SK-N-SH (cell line): ENCODE data around the gene SPATA3. TPM values are rescaled to one million over a fixed set of nuclear protein-coding genes. Genes with fewer than 3 reads are reported as not detected.

ENCODE experiments used
- CTCF ChIA-PET: fragments of 300-600, 350-600 bp; formaldehyde crosslinking; extraction: SDS; loops from one replicate; lab custom pipeline; 2021; lab: Yijun Ruan, JAX
- POLR2A ChIA-PET: fragments of 350-600 bp; sonication (Branson Sonifier 250); formaldehyde crosslinking; extraction: SDS; loops from one replicate; lab custom pipeline; 2020; ENCODE audit warnings: antibody characterized with exemption, inconsistent platforms; lab: Yijun Ruan, JAX
- DNase-seq: peaks from one replicate; pipeline ENCODE4 v3.0.0; 2012
- H2AFZ ChIP-seq: fragments of 200-600 bp; sonication (generic); 2 replicates; pipeline ENCODE4 v1.8.1; 2016; ENCODE audit warnings: antibody characterized with exemption, mild to moderate bottlenecking, low read depth
- H3F3A ChIP-seq: fragments of 200-600 bp; sonication (generic); replicated peaks from 2 replicates; pipeline ENCODE3; 2016; ENCODE audit warnings: antibody characterized with exemption, mild to moderate bottlenecking; ENCODE audit not compliant: insufficient read depth
- H3K27ac ChIP-seq, 2 experiments: fragments of 200-500 bp in 1 of 2; fragments of 200-600 bp in 1 of 2; sonication (Bioruptor generic) in 1 of 2; sonication (generic), shearing (Covaris generic) in 1 of 2; 2 replicates each; pipeline versions ENCODE4 v1.5.1 to v1.6.1; 2014 to 2016; ENCODE audit warnings: low read depth in 2 of 2, inconsistent platforms in 1 of 2, low read length in 1 of 2, mild to moderate bottlenecking in 1 of 2, mixed read lengths in 1 of 2
- H3K27me3 ChIP-seq: fragments of 200-600 bp; sonication (generic), shearing (Covaris generic); 2 replicates; pipeline ENCODE4 v1.6.1; 2016; ENCODE audit warnings: mixed run types; ENCODE audit not compliant: insufficient read depth
- H3K36me3 ChIP-seq, 2 experiments: fragments of 200-500 bp in 1 of 2; fragments of 200-600 bp in 1 of 2; sonication (Bioruptor generic) in 1 of 2; sonication (generic) in 1 of 2; replicated peaks in 1 of 2; 2 replicates each; pipeline versions ENCODE3 to v1.5.1; 2014 to 2016; ENCODE audit warnings: low read length in 1 of 2, mild to moderate bottlenecking in 1 of 2; ENCODE audit not compliant: insufficient read depth in 2 of 2, control insufficient read depth in 1 of 2
- H3K4me1 ChIP-seq, 2 experiments: fragments of 200-500 bp in 1 of 2; fragments of 200-600 bp in 1 of 2; sonication (Bioruptor generic) in 1 of 2; sonication (generic), shearing (Covaris generic) in 1 of 2; 2 replicates each; pipeline versions ENCODE4 v1.5.1 to v1.6.1; 2014 to 2016; ENCODE audit warnings: low read depth in 1 of 2, low read length in 1 of 2, mixed run types in 1 of 2; ENCODE audit not compliant: insufficient read depth in 2 of 2, control insufficient read depth in 1 of 2
- H3K4me2 ChIP-seq: fragments of 200-600 bp; sonication (generic), shearing (Covaris generic); 2 replicates; pipeline ENCODE4 v1.6.1; 2017; ENCODE audit warnings: mixed run types
- H3K4me3 ChIP-seq, 2 experiments: fragments of 200-500 bp in 1 of 2; fragments of 200-600 bp in 1 of 2; sonication (Bioruptor generic) in 1 of 2; sonication (generic), shearing (Covaris generic) in 1 of 2; 2 replicates each; pipeline versions ENCODE4 v1.5.1 to v1.8.1; 2014 to 2016; ENCODE audit warnings: low read depth in 2 of 2, inconsistent platforms in 1 of 2, low read length in 1 of 2, mild to moderate bottlenecking in 1 of 2, mixed read lengths in 1 of 2, moderate library complexity in 1 of 2
- H3K79me2 ChIP-seq: fragments of 200-600 bp; sonication (generic); 2 replicates; pipeline ENCODE4 v1.8.1; 2017; ENCODE audit warnings: mild to moderate bottlenecking; ENCODE audit not compliant: insufficient read depth
- H3K9ac ChIP-seq: fragments of 200-600 bp; sonication (generic); 2 replicates; pipeline ENCODE4 v1.6.1; 2017; ENCODE audit warnings: mixed run types
- H3K9me2 ChIP-seq: fragments of 200-600 bp; sonication (generic); 2 replicates; pipeline ENCODE4 v1.6.1; 2017; ENCODE audit warnings: mixed run types
- H3K9me3 ChIP-seq: fragments of 200-600 bp; sonication (generic); 2 replicates; pipeline ENCODE4 v1.6.1; 2017; ENCODE audit warnings: mixed run types, mild to moderate bottlenecking, moderate library complexity
- H4K20me1 ChIP-seq: fragments of 200-600 bp; sonication (generic); 2 replicates; pipeline ENCODE4 v1.6.1; 2017; ENCODE audit warnings: mild to moderate bottlenecking, mixed run types; ENCODE audit not compliant: insufficient read depth
- ELF1 ChIP-seq: IDR thresholded peaks from 2 replicates; pipeline ENCODE4 v1.4.0; 2012
- FOSL2 ChIP-seq: IDR thresholded peaks from 2 replicates; pipeline ENCODE4 v1.4.0; 2012; ENCODE audit warnings: low read depth, mild to moderate bottlenecking, moderate library complexity, borderline replicate concordance
- FOXJ3 ChIP-seq: sonication (generic); formaldehyde crosslinking; IDR thresholded peaks from 2 replicates; pipeline ENCODE4 v1.5.1; 2020; ENCODE audit warnings: mild to moderate bottlenecking, missing genetic modification reagents
- MEF2A ChIP-seq: IDR thresholded peaks from 2 replicates; pipeline ENCODE4 v1.4.0; 2012; ENCODE audit warnings: low read depth, borderline replicate concordance
- MXI1 ChIP-seq: IDR thresholded peaks from 2 replicates; pipeline ENCODE4 v1.6.1; 2012; ENCODE audit warnings: mild to moderate bottlenecking, low read depth, low read length, improper control_type of control experiment
- NFIC ChIP-seq: IDR thresholded peaks from 2 replicates; pipeline ENCODE4 v1.4.0; 2012; ENCODE audit warnings: borderline replicate concordance
- POLR2AphosphoS5 ChIP-seq: IDR thresholded peaks from 2 replicates; pipeline ENCODE4 v1.6.1; 2012; ENCODE audit warnings: low read depth, low read length
- RXRA ChIP-seq: IDR thresholded peaks from 2 replicates; pipeline ENCODE4 v1.4.0; 2012; ENCODE audit warnings: low read depth, mild to moderate bottlenecking, borderline replicate concordance
- SIN3A ChIP-seq: IDR thresholded peaks from 2 replicates; pipeline ENCODE4 v1.6.1; 2012; ENCODE audit warnings: low read depth, mild to moderate bottlenecking, low read length, moderate library complexity, borderline replicate concordance
- TCF12 ChIP-seq: IDR thresholded peaks from 2 replicates; pipeline ENCODE4 v1.4.0; 2012
- YY1 ChIP-seq: IDR thresholded peaks from 2 replicates; pipeline ENCODE4 v1.4.0; 2012; ENCODE audit warnings: low read depth, mild to moderate bottlenecking
- WGBS: methylation state at CpG from one replicate; pipeline ENCODE4 v1.1.6; 2017; ENCODE audit warnings: low lambda C conversion rate; 5-methylcytosine and 5-hydroxymethylcytosine counted together
- polyA plus RNA-seq, 3 experiments: library from polyadenylated mRNA; depleted of rRNA; stranded (reverse); fragments of >200 nt; gene quantifications; 2 replicates each; pipeline ENCODE4 v1.2.3, GENCODE V29; 2012
- TF ChIP-seq, protein P1 (sequence below): IDR thresholded peaks from 2 replicates; pipeline ENCODE4; 2012
- TF ChIP-seq, protein P2 (sequence below): fragments of 150-350 bp; IDR thresholded peaks from 2 replicates; pipeline ENCODE4 v1.6.1; 2016; ENCODE audit warnings: mild to moderate bottlenecking, low read depth, low read length
- TF ChIP-seq, protein P3 (sequence below): fragments of 150-350 bp; IDR thresholded peaks from 2 replicates; pipeline ENCODE4 v1.6.1; 2017; ENCODE audit warnings: antibody characterized with exemption, low read length, low read depth, borderline replicate concordance

Gene SPATA3
- polyA plus RNA-seq, 1 of the 3 experiments (the other 2 are of a cell fraction), result not detected

DNA sequence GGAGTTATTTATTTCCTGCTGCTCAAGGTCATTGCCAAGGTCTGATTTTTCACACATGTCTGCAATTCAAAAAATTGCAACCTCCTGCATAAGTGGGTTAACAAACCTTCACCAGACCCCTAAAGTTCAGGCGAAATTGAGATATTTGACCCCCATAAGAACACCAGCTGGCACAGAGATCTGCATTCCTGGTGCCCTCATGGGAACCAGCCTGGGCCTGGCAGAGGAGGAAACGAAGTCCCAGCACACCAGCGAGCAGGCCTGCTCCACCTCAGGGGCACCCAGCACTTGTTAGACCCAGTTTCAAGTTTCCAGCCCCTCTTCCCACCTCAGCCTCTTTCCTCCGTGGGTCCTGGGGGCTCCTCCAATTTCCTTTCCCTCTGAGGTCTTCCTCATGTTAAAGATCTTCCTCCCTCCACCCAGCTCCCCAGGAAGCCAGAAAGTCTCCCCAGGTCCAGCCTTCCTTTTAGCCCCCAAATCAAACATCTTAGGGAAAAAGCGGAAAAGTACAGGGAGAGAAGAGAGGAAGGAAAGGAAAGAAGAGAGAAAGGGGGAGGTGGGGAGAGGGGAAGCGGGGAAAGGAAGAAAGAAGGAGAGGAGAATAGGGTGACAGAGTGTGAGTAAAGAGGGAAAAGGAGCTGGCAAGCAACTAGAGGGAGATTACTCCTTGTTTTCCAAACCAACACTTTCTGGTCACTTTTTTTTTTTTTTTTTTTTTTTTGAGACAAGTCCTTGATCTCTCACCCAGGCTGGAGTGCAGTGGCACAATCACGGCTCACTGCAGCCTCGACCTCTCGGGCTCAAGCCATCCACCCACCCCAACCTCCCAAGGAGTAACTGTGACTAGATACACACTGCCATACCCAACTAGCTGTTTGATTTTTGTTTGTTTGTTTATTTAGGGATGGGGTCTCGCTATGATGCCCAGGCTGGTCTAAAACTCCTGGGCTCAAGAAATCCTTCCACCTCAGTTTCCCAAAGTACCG, 37.5 kb downstream of the SPATA3 start:
- H3K27ac ChIP-seq, result no peak overlapping the region
- no peak overlapping the region for H3K9ac ChIP-seq
- no peaks in the 10 kb centered on the region for H4K20me1 ChIP-seq
- H3K4me2 ChIP-seq, result no peak overlapping the region
- TF ChIP-seq YY1, result no peak
- TF ChIP-seq, protein P1, sequence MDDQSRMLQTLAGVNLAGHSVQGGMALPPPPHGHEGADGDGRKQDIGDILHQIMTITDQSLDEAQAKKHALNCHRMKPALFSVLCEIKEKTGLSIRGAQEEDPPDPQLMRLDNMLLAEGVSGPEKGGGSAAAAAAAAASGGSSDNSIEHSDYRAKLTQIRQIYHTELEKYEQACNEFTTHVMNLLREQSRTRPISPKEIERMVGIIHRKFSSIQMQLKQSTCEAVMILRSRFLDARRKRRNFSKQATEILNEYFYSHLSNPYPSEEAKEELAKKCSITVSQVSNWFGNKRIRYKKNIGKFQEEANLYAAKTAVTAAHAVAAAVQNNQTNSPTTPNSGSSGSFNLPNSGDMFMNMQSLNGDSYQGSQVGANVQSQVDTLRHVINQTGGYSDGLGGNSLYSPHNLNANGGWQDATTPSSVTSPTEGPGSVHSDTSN, result no peak
- no peak for TF ChIP-seq MXI1
- no peak for TF ChIP-seq FOXJ3
- no peak for TF ChIP-seq SIN3A
- no peak for DNase-seq
- H3K9me3 ChIP-seq, result no peaks in the 10 kb centered on the region
- peaks cover 0 to 4% of the 10 kb centered on the region in 2 experiments; a peak in 1 of 4 replicates for H3K4me1 ChIP-seq
- WGBS, result 36% methylated on average over 11 of the region's 11 CpGs
- no peaks in the 10 kb centered on the region for H3K79me2 ChIP-seq
- H2AFZ ChIP-seq, result no peak overlapping the region
- H3K9me2 ChIP-seq, result no peaks in the 10 kb centered on the region
- H3K36me3 ChIP-seq, result no peaks in the 10 kb centered on the region
- POLR2A ChIA-PET, result no interaction called here
- CTCF ChIA-PET, result interaction anchor here (0.7 kb wide), 1 partner anchor 25 kb away, joined by 3 read pairs; no protein-coding TSS in a partner anchor
- H3K4me3 ChIP-seq, result no peak overlapping the region
- H3K27me3 ChIP-seq, result peaks cover 30% of the 10 kb centered on the region
- no peaks in the 10 kb centered on the region for H3F3A ChIP-seq

DNA sequence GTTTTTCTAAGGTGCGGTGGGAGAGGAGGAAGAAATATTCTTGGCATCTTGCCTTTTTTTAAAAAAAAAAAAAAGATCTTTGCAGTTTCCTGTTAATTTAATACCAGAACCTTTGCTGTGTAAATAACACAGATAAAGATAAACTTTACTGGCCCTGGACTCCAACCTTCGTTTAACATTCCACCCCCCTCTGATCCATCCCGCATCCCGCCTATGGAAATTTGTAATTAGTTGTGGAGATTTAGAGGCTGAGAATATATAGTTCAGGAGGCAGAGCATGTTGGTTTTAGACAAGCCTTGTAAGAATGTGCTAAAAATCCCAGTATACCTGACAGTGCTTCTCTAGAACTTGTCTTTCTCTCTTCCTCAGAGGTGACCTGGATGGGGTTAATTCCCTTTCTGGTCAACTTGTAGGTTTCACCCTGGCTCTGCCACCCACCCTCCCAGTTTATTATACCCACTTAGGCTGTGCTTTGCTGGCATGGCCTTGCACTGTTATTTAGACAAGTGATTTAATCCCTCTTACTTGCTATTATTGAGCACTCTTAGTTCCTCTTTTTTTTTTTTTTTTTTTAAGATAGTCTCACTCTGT, 38.5 kb downstream of the SPATA3 start:
- Histone ChIP-seq H3K9ac (no peak overlapping the region), H3F3A (no peaks in the 10 kb centered on the region), H3K79me2 (no peaks in the 10 kb centered on the region), H4K20me1 (no peaks in the 10 kb centered on the region), H3K9me2 (no peaks in the 10 kb centered on the region), H3K4me2 (no peak overlapping the region), H3K27ac (no peak overlapping the region), H3K36me3 (no peaks in the 10 kb centered on the region), H2AFZ (no peak overlapping the region), H3K4me1 (peaks cover 0 to 6% of the 10 kb centered on the region in 2 experiments; a peak in 1 of 4 replicates), H3K4me3 (no peak overlapping the region), H3K27me3 (peaks cover 39% of the 10 kb centered on the region), H3K9me3 (no peaks in the 10 kb centered on the region)
- TF ChIP-seq ELF1 (no peak), POLR2AphosphoS5 (no peak), RXRA (no peak), MEF2A (no peak), FOSL2 (no peak), SIN3A (no peak), NFIC (no peak), TCF12 (no peak)
- TF ChIP-seq, protein P2, sequence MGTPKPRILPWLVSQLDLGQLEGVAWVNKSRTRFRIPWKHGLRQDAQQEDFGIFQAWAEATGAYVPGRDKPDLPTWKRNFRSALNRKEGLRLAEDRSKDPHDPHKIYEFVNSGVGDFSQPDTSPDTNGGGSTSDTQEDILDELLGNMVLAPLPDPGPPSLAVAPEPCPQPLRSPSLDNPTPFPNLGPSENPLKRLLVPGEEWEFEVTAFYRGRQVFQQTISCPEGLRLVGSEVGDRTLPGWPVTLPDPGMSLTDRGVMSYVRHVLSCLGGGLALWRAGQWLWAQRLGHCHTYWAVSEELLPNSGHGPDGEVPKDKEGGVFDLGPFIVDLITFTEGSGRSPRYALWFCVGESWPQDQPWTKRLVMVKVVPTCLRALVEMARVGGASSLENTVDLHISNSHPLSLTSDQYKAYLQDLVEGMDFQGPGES, result no peak
- TF ChIP-seq, protein P3, sequence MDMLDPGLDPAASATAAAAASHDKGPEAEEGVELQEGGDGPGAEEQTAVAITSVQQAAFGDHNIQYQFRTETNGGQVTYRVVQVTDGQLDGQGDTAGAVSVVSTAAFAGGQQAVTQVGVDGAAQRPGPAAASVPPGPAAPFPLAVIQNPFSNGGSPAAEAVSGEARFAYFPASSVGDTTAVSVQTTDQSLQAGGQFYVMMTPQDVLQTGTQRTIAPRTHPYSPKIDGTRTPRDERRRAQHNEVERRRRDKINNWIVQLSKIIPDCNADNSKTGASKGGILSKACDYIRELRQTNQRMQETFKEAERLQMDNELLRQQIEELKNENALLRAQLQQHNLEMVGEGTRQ, result no peak
- ChIA-PET POLR2A (no interaction called here), CTCF (interaction anchor here (1.0 kb wide), 2 partner anchors 18 to 186 kb away, joined by 3 read pairs; no protein-coding TSS in a partner anchor)
- DNase-seq, result no peak
- 55% methylated on average over 4 of the region's 4 CpGs for WGBS
